ENCODE results near the gene MC3R.

DNA sequence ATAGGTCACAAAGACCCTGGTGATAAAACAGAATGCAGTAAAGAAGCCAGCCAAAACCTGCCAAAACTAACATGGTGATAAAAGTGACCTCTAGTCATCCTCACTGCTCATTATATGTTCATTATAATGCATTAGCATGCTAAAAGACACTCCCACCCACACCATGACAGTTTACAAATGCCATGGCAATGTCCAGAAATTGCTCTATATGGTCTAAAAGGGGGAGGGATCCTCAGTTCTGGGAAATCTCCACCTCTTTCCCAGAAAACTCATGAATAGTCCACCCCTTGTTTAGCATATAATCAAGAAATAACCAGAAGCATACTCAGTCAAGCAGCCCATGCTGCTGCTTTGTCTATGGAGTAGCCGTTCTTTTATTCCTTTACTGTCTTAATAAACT, 40.4 kb upstream of the MC3R start:
- no peak for TF ChIP-seq POLR2AphosphoS5 (IDR thresholded peaks at IDR 0.05)
- no peak for TF ChIP-seq POLR2A (IDR thresholded peaks at IDR 0.05)
- TF ChIP-seq, protein P1, sequence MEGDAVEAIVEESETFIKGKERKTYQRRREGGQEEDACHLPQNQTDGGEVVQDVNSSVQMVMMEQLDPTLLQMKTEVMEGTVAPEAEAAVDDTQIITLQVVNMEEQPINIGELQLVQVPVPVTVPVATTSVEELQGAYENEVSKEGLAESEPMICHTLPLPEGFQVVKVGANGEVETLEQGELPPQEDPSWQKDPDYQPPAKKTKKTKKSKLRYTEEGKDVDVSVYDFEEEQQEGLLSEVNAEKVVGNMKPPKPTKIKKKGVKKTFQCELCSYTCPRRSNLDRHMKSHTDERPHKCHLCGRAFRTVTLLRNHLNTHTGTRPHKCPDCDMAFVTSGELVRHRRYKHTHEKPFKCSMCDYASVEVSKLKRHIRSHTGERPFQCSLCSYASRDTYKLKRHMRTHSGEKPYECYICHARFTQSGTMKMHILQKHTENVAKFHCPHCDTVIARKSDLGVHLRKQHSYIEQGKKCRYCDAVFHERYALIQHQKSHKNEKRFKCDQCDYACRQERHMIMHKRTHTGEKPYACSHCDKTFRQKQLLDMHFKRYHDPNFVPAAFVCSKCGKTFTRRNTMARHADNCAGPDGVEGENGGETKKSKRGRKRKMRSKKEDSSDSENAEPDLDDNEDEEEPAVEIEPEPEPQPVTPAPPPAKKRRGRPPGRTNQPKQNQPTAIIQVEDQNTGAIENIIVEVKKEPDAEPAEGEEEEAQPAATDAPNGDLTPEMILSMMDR (IDR thresholded peaks at IDR 0.05) = no peak
